Activated CD4-positive, alpha-beta T cell treated with anti-CD3 and anti-CD28 coated beads for 48 hours (primary cell): Measurements from ENCODE around the gene FGD2.
A peak's percentile ranks its signal among the peaks of the same experiment; 100 is the strongest.
"Not testable (repeated sequence)": the region's sequence is repeated elsewhere in the genome, so short reads cannot be mapped to it uniquely, and the experiment has no call there.

Source experiments
- DNase-seq: peaks from one replicate; pipeline ENCODE4 v3.0.0-alpha.2; 2020

FGD2 gene

DNA sequence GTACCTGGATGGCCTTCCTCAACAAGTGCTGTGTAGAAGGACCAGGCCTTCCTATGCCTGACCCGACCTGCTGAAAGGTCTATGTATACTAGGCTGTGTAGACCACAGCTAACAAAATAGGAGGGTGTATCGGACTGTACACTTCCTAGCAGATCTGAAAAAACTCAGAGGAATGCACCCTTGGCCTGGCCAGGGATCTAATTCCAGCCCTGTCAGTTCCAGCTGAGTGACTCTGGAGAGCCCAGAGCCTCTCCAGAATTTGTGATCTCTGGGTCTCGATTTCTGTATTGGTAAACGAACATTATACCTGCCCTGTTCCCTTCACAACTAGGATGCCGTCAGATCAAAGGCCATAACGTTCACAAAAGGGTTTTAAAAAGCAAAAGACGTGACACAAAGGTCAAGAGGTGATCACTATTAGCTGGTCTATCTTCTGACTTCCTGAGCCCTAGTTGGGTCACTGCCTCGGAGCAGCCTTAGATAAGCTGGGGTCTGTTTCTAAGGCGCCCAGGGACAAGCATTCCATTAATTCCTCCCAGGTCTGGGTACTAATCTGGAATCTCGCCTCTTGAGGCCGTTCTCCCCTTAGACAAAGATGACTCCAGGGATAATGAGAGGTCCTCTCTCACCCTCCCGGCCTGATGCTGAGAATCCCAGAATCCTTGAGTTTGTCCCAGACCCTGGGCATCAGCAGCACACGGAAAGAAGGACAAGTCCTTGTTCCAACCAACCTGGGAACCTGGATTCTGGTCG is 33.4 kb upstream of the FGD2 start:
- DNase-seq: no peak

DNA sequence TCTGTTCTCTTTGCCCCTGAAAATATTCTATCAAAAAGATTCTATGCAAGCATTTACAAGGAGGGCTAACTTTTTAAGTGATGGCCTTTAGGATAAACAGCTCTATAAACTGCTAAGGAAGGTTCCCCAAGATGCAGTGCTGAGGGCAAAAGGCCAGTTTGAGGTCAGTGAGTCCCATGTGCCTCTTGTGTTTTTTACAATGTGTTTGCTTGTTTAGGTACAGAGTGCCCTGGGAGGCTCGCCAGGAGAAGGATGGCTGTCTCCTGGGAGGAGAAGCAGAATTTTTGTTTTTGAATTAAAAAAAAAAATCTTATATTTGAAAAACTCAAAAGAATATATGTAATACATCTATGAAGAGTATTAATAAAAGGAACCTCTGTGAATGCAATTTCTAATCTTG is 32.3 kb upstream of the FGD2 start:
- no peak for DNase-seq

DNA sequence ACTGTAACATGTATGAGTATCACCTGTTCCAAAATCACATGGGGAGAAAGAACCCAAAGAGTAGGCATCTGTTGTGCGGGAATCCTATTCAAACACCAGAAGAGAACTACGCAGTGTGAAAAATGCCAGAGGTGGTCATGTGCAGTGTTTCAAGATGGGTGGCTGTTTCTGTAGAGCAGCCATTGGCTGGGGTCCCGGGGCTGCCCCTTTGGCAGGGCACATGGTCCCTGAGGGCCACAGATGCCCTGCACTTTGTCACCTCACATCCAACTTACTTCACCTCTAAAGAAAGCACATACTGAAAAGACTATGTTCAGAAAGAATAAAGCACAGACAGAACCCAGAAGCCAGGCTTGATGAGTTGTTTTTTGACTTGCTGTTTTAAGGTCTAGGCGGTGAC is 31.8 kb upstream of the FGD2 start:
- DNase-seq: no peak

DNA sequence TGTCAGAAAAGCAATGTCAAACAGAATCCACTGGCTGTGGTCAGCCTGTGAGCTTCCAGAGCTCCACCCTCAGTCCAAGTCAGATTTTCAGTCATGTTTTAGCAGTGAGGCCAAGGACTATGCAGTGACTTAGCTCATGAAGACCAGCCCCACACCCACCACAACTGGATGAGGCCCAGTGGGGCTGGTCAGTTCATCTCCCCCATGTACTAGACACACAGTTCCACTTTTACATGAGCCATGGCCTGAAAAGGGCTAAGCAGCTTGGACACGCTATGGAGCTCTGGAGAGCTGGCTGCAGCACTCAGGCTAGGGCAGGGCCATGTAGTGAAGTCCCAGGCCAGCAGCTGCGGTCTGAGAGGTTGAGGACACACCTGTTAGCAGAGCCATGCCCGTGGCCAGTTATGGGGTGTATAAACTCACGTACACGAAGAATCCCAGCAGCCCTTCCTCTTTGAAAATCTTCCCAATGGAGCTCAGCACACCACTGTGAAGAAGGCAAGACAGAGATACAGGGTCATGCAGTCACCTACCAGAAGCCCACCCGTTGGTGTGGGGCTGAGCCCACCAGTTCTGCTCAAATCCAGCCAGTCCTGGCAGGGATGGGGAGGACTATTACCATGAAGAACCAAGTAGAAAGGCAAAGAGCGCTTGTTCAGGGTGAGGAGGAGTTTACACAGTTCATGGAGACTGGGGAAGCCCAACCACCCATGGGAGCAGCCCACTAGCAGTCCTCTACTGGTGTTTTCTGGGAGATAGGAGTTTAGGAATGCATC is 30.0 kb upstream of the FGD2 start:
- no peak for DNase-seq

DNA sequence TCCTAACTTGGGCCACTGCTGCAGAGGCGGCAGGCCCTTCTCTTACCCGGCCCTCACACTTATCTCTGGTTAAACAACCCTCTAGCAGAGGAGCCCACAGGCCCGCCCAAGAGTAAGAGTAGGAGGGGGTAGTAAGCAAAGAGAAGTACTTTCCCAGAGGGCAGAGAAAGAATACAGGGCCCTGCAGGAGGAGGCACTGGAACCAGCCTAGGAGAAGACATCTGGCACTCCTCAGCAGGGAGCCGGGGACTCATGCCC is 29.5 kb upstream of the FGD2 start:
- DNase-seq: no peak

DNA sequence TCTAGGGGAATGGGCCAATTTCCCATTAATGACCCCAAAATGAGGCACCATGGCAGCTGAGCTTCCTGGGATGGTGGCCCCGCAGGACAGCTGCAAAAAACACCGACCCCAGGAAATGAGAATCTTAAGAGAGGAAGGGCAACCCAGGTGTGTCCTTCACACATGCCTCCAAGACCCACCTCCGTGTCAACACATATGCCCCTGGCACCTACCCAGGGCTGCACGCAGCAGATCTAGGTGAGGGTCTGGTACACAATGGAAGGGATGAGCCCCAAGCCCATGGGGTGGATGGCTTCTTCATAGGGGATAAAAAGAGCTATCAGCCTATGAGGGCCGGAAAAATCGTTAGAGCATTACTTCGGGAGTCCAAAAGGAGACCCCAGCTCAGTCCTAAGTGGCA is 28.9 kb upstream of the FGD2 start:
- no peak for DNase-seq

DNA sequence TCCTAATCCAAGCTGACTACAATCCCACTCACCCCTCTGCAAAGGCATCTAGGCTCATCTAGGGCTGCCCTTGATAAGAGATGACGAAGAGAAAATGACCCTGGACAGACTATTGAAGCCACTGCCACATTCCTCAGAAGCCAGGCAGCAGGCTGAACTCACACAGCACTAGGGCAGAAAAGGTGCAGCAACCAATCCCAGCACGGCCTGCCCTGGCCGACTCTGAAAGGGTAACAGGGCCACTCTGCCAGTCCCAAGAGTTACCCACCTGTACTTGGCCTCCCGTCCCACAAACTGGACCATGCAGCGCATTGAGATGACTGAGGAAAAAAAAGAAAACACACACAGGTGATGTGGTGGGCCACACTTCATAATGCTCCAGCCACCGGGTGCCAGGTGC is 28.5 kb upstream of the FGD2 start:
- DNase-seq: no peak

DNA sequence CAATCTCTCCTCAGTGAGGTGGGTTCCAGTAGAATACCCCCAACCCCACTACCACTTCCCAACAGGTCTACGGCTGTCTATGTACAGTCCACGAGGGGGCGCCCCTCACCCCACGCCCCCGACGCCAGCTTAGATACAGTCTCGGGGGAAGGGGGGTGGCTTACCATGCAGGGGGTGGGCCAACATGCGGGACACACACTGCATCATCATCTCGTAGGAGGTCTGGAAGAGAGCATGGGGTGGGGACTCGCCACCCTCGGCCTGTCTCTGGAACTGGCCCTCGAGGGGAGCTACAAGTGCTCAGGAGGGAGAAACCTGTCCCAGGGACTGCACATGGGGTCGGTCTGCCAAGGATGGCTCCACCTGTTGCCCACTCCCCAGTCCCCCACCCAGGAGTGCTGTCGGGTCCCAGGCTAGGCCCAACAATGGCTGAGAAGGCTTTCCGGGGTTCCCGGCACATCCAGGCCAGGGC is 27.9 kb upstream of the FGD2 start:
- no peak for DNase-seq

DNA sequence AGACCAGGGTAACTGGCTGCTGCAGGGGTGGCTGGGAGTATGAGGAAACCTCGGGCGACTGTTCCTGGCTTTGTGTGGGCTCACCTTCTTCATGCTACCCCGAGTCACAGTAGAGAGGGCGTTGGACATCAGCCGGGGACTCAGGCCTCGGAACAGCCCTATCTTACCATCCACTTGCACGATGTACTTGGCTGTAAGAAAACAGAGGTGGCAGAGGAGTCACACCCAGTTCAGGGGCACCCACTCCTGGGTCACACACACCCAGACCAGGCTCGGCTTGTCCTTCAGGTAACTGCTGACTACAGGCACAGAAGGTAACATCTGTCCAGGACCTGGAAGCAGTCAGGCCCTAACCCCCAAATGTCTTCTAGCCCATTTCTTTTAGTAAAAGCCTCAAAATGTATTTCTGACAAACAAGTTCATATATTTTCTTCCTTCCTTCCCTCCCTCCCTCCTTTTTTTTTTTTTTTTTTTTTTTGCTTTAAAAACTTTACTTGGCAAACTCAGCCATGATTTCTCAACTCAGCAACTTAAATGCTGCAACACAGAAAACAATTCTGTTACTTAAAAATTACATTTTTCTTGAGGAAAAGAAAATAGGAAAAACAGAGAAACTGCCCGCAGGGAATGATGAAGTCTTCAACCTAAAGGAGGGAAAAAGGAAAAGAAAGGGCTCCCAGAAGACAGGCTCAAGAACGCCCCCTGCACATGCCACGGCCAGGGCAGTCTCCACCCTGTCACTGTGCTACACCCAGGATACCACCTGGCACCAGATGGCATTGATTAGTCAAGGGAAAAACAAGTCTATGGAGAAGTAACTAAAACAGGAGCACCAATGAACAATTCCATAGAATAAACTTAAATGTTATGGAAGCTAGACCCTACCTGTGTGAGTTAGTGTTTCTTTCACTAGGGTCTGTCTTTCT is 26.8 kb upstream of the FGD2 start:
- no peak for DNase-seq

DNA sequence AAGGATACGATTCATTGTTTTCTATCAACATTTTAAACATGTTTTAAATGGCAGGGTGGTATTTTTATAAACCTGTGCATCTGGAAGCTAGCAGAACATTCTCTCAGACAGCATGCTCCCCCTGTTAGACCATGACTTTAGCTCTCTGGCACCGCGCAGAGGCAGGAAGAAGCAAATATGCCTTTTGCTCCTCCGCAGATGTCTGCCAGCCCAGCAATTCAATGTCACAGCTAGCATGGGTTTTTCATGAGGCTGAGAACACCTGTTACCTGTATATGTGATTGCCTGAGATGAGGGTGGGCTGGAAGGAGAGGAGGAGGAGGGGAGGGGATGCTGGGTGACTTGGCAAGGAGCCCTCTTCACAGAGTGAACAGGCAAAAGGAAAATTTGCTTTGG is 26.1 kb upstream of the FGD2 start:
- DNase-seq: peak; percentile 35

DNA sequence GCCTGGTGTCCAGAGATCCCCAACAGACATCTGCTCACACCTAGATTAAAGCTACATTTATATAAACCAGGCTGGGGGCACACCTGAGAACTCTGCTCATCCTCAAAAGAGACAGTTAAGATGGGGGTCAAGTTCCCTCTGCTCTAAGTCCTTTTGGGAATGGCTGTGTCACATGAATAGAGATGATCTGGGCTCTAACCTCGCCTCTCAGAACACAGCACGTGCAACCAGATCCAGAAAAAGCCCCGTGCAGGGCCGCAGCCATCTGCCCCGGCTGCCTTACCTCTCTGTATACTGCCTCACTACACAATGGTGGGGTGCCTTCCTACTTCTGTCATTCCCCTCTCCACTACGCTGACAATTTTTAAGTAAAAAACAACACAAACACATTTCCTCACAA is 25.3 kb upstream of the FGD2 start:
- DNase-seq: no peak

DNA sequence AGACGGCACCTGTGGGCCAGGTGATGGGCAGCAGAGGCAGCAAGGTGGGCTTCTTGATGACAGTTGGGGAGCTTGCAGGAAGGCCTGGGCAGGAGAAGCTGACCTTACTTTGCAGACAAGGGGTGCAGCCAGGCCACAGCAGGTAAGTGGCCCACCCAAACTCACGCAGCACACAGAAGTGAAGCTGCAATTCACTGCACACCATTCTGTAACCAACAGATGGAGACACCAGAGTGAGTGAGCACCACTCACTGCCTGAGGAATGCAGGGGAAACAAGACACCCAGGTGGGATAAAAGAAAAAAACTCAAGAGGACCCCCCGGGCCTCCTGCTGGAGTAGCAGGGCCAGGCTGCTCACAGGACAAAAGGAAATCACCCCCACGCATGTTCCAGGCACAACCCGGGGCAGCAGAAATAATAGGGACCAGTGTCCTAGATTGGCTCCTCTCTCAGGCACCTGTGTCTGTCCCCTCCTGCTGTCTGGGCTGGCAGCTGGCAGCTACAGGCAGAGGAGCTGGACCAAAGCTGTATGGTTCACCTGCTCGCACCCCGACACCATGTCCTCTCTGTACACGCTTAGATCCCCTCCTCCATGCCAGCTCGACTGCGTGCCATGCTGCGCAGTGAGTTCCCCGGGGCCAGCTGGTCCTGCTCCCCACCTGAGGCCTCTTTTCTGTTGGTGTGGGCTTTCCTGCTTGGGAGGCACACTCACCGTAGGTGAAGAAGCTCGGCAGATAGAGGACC is 24.4 kb upstream of the FGD2 start:
- DNase-seq: no peak

DNA sequence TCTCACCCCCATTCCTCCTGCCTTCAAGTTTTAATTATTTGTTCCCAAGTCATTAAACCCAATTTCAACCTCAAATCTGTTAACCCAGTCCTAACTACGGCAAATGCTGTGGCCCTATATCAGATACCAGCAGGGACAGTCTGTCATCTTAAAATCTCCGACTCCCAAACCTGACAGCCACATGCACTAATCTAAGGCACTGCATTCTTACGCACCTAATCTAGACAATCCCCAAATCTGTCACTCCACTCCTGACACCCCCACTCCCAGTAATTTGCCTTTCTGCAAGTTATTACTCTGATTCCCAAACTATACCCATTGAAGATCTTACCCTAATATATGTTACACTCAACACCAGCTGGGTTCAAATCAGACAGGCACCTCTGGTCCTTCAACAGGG is 21.9 kb upstream of the FGD2 start:
- DNase-seq: no peak

DNA sequence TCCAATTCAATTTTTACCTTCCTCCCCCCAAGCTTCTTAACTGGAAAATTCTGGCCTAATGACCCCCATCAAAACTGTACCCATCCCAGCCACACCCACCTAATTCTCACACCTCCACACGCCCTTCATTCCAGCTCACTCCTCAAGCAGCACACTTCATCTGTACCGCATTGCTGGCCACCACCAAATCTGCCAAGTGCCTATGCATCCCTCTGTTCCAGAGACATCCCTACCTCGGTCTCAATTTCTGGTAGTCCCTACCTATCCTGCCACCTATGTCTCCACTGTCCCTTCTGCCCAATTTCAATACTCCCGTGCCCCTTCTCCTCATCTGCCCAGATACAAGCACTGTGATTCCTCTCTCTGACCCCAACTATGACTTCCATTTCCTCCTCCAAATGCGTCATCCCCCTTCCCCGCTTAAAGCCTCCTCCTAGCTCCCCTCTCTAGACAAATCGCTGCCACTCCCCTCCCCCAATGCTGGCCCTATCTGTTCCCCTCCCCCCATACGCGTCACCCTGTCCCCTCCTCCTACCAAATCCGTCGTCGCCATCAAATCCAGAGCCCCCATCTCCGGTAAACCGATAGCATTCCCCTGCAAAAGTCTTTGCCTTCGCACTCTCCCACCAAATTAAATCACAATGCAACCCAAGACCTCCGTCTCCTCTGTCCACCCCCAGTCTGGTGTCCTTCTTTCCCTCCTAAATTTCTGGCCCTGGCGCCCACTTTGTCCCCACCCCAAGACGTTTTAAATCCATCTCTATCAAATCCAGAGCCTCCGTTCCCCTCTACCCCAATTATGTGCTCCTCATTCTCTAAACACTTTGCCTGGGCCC is 20.7 kb upstream of the FGD2 start:
- peak; percentile 78 for DNase-seq

DNA sequence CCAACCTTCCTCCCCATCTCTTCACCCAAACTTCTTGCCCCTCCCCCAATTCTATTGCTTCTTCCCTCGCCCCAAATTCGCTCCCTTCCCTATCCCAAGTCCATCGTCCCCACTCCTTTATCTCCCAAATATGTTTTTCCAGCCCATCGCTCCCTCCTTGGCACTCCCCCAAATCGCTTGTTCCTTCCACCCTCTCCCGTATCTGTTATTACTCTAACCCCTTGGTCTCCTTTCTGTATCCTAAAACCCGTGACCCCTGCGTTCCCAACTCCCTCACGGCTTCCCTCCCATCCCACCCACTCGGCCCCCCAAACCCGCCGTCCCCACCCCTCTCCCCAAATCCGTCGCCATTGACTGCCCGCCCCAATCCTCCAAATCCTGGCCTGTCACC is 20.0 kb upstream of the FGD2 start:
- no peak for DNase-seq

DNA sequence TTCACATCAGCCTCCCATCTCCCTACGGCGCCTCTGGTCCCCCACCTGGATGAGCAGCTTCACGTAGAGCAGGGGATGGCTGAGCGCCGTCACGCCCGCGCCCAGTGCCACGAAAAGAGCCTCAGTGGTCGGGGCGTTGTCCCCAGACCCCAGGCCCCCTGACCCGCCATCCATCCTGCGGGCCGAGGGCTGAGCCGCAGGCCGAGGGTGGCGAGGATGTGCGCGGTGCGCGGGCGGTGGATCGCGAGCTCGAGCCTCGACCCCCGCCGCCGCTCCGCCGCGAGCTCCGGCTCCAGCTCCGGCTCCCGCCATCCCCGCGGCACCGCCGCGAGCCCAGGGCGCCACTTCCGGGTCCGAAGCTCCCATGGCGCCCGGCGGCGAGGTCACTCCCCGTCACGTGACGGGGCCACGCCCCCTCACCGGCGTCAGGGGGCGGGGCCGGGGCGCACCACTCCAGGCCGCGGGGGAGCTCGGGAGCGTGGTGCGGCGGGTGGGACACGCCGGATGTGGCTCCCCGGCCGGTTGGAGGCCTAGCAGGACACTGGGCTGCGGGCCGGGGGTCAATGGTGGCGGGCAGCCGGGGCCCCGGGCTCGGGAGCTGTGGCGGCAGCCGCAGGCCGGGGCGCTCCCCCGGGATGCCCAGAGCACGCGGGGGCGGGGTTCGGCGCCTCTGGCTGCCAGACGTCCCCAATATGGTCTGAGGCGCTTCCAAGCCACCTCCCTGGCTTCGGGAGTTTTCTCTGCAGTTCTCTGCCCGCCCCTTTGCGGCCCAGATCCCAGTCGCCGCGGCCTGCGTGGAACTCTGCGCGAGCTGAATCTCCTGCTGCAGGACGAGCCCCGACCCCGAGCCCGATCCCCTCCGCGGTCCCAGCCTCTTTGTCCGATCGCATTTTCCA is 19.4 kb upstream of the FGD2 start, which contains the start of gene MTCH1:
Gene MTCH1 (minus strand): TSS at position 389 of the 896 bp plus-strand sequence. CDS start 23 bp downstream, at position 366.
- peak; percentile 89 for DNase-seq

DNA sequence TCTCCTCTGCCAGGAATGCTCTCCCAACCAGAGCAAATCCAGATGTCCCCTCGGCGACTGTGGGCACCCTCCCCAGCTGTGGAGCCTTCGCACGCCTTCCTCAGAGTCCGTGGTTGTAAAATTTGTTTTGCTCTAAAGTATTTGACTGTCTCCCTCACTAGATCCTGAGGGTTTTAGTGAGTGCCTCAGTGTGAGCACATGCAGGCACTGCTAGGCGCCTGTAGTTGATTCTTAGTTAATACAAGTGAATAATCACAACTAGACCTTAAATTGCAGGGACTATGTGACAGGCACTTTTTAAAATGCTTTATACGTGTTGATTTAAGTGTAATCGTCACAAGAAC is 18.8 kb upstream of the FGD2 start:
- no peak for DNase-seq

DNA sequence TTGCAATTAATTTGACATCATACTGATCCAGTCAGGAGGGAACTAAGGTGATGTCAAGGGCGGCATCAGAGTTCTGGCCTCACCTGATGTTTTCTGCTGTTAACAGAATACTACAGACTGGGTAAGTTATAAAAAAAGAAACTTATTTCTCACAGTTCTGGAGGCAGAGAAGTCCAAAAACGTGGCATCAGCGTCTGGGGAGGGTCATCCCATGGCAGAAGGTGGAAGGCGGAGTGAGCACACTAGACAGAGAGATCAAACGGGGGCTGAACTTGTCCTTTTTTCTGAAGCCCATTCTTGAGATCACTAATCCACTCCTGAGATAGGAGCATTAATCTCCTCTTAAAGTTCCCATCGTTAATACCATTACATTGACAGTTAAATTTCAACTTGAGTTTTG is 16.2 kb upstream of the FGD2 start:
- no peak for DNase-seq

DNA sequence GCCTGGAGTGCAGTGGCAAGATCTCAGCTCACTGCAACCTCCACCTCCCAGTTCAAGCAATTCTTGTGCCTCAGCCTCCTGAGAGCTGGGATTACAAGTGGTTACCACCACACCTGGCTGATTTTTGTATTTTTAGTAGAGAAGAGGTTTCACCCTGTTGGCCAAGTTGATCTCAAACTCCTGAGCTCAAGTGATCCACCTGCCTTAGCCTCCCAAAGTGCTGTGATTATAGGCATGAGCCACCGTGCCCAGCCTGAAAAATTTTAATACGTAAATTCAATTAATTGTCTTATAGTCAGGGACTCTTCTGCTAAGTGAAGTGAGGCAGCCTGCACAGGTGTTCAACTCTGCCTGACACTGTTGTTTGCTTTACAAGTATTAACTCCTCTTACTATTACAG is 15.1 kb upstream of the FGD2 start:
- DNase-seq: not testable (repeated sequence)

DNA sequence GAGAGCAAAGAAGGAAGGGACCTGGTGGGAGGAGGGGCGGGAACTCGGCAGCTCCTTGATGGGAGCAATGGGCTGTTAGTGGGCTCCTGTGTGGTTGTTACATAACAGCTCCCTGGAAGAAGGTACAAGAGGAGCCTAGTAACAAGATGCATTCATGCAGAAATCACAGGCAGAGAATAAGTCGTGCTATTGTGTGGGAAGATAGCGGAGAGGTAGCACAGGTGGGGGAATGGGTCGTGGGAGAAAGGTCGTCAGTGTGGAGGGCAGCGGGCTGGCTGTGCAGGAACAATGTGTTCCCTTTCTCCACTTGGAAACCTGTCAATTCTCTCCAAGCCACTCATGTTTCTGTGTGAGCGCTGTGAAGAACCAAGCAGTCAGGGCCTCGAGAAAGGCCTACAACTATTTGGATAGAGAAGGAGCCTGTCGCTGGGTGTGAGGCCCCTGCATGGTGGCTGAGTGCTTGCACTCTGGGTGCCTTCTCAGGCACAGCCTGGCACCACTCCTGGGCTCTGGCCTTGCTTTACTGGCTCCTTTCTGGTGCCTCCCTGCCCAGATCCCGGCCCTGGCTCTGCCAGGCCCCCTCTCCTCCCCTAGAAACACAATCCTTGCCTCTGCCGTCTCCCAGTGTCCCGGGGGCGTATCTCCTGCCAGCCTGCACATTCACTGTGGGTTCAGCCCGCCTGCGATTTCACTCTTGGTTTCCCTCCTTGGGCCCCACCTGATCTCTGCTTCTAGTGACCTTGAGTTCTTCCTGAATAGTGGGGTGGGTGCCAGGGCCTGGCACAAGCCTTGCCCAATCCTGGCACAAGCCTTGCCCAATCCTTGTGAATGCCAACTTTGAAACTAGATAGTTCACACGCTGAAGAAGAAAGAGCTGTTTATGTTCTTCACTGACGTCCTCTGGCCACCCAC is 7.4 kb upstream of the FGD2 start:
- no peak for DNase-seq
